HG02870 (cell line): ENCODE data around the gene PSENEN.
A peak's percentile ranks its signal among the peaks of the same experiment; 100 is the strongest.
"Not testable (repeated sequence)": the region's sequence is repeated elsewhere in the genome, so short reads cannot be mapped to it uniquely, and the experiment has no call there.

Experiments used
- ATAC-seq: cut with Tn5 transposase; IDR thresholded peaks from one replicate; pipeline ENCODE4 v1.9.1; 2021; ENCODE audit warnings: mild to moderate bottlenecking, moderate library complexity; ENCODE audit not compliant: unreplicated experiment

PSENEN gene

GRCh38 chr19:35768082-35768421, 22.6 kb downstream of the PSENEN start:
- no peak for ATAC-seq

DNA sequence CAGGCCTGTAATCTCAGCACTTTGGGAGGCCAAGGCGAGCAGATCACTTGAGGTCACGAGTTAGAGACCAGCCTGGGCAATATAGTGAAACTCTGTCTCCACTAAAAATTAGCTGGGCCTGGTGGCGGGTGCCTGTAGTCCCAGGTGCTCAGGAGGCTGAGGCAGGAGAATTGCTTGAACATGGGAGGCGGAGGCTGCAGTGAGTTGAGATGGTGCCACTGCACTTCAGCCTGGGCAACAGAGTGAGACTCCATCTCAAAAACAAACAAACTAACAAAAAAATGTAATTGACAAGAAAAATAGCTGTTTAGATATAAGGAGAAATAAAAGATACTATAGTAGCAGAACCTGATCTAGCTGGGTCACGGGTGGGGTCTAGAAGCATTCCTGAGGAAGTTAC, 26.9 kb downstream of the PSENEN start:
- not testable (repeated sequence) for ATAC-seq

DNA sequence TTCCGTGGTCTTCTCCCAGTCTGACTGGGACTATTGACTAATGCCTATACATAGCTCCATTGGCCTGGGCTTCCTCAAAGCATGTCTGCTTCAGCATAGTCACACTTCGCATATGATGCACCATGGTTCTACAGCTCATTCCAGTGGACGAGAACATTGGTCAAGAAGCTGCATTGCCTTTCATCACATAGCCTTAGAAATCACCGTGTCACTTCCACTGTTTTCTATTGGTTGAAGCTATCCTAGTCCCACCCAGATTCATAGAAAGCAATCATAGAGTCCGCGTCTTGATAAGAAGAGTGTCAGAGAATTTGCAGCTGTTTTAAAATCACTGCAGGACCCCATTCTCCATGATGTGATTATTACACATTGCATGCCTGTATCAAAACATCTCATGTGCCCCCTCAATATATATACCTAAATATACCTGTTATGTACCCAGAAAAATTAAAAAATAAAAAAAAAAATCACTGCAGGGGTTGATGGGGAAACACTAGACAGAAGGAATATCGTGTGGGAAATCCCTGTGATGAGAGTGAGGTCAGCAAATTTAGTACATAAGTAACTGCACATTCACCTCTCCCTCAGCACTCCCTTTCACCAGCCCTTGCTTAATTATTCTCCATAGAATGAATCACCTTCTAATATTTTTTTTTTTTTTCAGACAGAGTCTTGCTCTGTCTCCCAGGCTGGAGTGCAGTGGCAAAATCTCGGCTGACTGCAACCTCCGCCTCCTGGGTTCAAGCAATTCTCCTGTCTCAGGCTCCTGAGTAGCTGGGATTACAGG, 27.8 kb downstream of the PSENEN start:
- ATAC-seq, result no peak

GRCh38 chr19:35774274-35775045, 29.0 kb downstream of the PSENEN start:
- ATAC-seq, result no peak

DNA sequence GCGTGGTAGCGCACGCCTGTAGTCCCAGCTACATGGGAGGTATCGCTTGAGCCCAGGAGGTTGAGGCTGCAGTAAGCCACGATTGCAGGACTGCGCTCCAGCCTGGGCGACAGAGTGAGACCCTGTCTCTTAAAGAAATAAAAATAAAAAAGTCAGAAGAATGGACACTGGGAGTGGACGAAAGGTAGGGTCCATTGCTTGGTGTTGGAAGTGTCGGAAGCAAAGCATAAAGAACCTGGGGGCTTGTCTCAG, 29.5 kb downstream of the PSENEN start:
- ATAC-seq, result no peak

DNA sequence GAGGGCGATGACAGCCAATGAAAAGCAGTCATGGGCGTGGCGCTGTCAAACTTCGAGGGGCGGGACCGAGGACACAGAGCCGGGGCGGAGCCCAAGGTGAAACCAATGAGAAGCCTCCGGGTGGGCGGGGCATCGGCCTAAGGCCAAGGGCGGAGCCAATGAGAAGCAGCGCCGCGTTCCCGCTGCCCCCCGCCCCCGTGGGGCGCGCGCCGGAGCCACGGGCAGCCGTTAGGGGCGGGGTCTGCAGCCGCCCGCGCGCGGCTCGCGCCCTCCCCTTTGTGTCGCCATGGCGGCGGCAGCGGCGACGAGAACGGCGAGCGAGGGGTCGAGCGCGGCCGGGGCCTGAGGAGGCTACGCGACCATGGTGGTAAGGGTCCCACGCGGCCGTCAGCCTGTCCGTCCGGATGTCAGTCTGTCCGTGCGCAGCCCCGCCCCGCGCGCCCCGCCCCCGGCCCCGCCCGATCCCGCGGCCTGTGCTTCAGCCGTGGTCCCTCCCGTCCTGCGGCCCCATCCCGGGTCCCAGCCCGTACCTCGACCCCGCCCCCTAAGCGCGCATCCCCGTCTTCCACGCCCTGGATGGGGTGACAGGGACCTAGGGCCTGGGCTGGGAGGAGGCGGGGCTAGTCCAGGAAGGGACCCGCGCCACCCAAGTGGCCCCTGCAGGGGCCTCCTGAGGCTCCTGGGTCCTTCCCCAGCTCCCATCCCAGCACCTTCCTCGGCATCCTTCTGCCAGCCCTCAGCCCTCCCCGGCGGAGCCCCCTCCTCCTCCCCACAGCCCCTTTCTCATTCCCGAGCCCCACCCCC, 30.0 kb downstream of the PSENEN start, which contains the start of gene ARHGAP33:
Gene ARHGAP33 (plus strand): TSS at position 267 of the 804 bp plus-strand sequence. CDS start 95 bp downstream, at position 362.
- peak; percentile 93 for ATAC-seq

- no peak for ATAC-seq
Observed at GRCh38 chr19:35776102-35776788, 30.8 kb downstream of the PSENEN start.

- ATAC-seq, result no peak
Observed at GRCh38 chr19:35777086-35777841, 31.8 kb downstream of the PSENEN start.

DNA sequence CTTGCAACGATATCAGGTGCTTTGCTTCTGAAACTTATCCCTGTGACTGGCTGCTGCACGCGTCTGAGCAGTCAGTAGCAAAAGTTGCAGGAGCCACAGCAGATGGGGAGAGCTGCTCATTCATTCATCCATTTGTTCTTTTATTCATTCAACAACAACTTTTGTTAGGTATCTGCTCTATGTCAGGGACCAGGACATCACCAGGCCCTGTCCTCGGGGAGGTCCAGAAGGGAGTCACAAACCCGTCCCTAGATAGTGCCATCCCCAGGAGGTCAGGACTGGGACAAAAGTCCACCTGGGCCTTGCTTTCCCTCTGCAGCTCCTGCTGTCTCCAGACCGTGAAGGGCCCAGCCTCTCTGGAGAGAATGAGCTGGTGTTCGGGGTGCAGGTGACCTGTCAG, 32.5 kb downstream of the PSENEN start:
- no peak for ATAC-seq

- no peak for ATAC-seq
Observed at GRCh38 chr19:35779033-35779432, 33.6 kb downstream of the PSENEN start.

- no peak for ATAC-seq
Observed at GRCh38 chr19:35780058-35780457, 34.6 kb downstream of the PSENEN start.

DNA sequence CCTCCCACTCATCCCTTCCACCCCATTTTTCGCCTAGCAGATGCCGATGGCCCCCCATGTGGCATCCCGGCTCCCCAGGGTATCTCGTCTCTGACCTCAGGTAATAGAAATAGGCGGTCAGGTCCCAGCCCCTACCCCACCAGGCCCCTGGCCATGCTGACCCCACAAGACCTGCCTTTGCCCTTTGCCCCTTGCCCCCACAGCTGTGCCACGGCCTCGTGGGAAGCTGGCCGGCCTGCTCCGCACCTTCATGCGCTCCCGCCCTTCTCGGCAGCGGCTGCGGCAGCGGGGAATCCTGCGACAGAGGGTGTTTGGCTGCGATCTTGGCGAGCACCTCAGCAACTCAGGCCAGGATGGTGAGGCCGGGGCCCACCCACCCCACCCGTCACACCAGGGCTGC, 35.3 kb downstream of the PSENEN start:
- ATAC-seq, result no peak

DNA sequence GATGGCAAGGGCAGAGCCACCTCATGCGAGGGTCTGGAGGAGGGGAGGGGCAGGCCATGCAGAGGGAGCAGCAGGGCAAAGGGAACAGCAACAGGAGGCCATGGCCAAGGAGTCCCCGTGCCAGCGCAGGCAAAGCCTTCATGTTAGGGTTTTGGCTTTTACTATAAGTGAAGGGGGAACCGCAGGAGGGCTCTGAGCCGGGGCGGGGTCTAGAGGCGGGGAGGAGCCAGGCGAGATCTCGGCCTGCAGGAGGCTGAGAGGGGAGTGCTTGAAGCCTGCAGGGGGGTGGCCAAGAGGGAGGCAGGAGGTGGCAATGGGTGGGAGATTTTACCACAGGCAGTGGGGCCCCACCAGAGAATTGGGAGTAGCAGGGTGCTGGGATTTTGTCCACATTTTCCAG, 36.2 kb downstream of the PSENEN start:
- ATAC-seq, result no peak

DNA sequence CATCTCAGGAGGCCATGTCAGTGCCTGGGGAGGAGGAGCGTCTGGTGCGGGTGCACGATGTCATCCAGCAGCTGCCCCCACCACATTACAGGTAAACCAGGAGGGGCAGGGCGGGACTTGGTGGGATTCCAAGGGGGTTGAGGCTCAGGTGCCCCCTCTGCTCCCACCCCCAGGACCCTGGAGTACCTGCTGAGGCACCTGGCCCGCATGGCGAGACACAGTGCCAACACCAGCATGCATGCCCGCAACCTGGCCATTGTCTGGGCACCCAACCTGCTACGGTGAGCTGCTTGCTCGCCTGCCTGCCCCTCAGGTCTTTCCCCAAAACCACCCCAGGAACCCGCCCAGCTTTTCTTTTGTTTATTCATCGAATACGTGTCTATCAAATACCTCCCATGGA, 37.1 kb downstream of the PSENEN start:
- no peak for ATAC-seq

DNA sequence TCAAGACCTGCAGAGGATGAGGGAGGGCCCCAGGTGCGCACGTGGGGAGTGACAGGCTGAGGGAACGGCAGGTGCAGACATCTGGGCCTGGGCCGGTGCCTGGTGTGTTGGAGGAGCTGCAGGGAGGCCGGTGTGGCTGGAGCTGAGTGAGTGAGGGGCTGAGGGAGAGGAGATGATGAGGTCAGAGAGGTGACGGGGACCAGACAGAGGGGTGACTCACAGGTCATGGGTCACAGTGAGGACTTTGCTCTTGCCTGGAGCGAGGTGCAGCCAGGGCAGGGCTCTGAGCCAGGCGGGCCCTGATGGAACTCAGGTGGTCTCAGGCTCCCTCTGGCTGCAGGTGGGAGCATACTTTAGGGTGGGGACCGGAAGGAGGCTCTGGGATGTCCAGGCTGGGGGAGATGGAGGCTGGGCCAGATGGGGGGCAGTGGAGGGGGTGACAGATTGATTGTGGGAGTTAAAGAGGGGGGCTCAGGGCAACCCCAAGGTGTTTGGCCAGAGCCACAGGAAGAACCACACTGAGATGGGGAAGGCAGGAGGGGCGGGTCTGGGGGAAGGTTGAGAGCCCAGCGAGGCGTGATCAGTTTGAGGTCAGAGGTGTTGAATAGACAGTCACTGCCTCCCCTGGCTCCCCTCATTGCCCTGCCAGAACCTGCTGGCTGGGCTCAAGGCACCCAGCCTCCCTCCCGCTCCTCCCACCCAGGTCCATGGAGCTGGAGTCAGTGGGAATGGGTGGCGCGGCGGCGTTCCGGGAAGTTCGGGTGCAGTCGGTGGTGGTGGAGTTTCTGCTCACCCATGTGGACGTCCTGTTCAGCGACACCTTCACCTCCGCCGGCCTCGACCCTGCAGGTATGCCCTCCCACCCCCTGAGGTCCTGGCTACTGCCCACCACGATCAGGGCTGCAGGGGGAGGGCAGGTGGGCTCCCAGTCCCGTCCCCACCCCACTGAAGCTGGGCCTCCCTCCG, 38.3 kb downstream of the PSENEN start:
- ATAC-seq, result no peak

DNA sequence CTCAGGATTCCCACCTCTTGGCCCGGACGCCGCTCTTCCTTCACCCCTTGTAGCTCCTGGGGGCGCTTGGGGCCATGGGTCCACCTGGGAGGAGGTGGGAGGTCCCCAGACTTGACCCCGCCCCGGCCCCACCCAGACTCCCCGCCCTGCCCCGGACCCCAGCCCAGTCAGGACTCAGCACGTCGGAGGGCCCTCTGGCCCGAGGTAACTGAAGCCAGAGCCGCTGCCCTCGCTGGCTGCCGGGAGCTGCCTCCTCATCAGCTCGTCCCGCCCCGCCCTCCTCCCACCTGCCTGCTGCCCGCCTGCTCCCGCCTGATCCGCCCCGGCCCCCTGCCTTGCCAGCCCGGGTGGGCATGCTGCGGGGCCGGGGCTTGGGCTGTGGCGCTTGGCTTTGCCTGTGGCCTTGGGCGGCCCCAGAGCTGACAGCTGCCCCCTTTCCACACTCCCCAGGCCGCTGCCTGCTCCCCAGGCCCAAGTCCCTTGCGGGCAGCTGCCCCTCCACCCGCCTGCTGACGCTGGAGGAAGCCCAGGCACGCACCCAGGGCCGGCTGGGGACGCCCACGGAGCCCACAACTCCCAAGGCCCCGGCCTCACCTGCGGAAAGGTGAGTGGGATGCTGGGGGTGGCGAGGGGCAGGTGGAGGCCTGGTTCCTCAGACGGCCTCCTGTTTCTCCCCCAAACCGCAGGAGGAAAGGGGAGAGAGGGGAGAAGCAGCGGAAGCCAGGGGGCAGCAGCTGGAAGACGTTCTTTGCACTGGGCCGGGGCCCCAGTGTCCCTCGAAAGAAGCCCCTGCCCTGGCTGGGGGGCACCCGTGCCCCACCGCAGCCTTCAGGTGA, 39.3 kb downstream of the PSENEN start:
- no peak for ATAC-seq

DNA sequence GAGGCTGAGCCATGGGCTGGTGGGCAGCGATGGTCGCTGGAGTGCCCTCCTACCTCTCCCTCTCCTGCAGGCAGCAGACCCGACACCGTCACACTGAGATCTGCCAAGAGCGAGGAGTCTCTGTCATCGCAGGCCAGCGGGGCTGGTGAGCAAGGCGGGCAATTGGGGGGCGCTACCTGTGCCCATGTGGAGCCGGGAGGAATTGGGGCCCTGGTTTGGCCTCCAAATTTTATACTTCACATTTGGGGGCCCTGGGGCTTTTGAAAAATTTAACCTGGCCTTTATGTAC, 39.8 kb downstream of the PSENEN start:
- no peak for ATAC-seq

DNA sequence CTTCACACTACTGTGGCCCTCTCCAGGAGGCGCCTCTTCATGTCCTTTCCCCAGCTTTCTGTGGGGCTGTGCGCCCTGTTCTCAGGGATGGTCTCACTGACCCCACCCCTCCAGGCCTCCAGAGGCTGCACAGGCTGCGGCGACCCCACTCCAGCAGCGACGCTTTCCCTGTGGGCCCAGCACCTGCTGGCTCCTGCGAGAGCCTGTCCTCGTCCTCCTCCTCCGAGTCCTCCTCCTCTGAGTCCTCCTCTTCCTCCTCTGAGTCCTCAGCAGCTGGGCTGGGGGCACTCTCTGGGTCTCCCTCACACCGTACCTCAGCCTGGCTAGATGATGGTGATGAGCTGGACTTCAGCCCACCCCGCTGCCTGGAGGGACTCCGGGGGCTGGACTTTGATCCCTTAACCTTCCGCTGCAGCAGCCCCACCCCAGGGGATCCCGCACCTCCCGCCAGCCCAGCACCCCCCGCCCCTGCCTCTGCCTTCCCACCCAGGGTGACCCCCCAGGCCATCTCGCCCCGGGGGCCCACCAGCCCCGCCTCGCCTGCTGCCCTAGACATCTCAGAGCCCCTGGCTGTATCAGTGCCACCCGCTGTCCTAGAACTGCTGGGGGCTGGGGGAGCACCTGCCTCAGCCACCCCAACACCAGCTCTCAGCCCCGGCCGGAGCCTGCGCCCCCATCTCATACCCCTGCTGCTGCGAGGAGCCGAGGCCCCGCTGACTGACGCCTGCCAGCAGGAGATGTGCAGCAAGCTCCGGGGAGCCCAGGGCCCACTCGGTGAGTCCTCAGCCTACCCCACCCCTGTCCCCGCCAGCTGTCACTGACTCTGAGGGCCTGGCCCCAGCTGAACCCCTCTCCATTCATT, 41.1 kb downstream of the PSENEN start:
- ATAC-seq, result no peak
